K562 (cell line): ENCODE results near the gene EPHB6. TPM values are rescaled to one million over a fixed set of nuclear protein-coding genes. Genes with fewer than 3 reads are reported as not detected.

Source experiments
- ARHGAP35 ChIP-seq: fragments of 450-650 bp; IDR thresholded peaks from 2 replicates; pipeline ENCODE4 v1.6.1; 2018; ENCODE audit not compliant: partially characterized antibody
- ATF3 ChIP-seq, 2 experiments: fragments of 450-650 bp in 1 of 2; sonication (generic) in 1 of 2; formaldehyde crosslinking in 1 of 2; IDR thresholded peaks in 1 of 2; conservative IDR thresholded peaks in 1 of 2; 2 replicates each; pipeline versions ENCODE4 v1.6.1 to v1.8.1; 2016 to 2023; ENCODE audit warnings: mild to moderate bottlenecking in 2 of 2, moderate library complexity in 2 of 2, inconsistent platforms in 1 of 2, missing genetic modification reagents in 1 of 2
- BCOR ChIP-seq: fragments of 450-650 bp; IDR thresholded peaks from 2 replicates; pipeline ENCODE4 v1.6.1; 2016
- CBX2 ChIP-seq: fragments of 200-600 bp; sonication (generic); IDR thresholded peaks from one replicate; pipeline ENCODE4 v1.6.1; 2012; ENCODE audit warnings: mild to moderate bottlenecking, low read length, inconsistent platforms; ENCODE audit not compliant: insufficient read depth, poor library complexity, severe bottlenecking
- CBX3 ChIP-seq, 2 experiments: IDR thresholded peaks; 1 replicate in 1 of 2; 2 replicates in 1 of 2; pipeline ENCODE4 v1.6.1; 2012; ENCODE audit warnings: inconsistent platforms in 2 of 2, low read length in 2 of 2, borderline replicate concordance in 1 of 2, control low read depth in 1 of 2
- CCAR2 ChIP-seq: fragments of 200-400 bp; formaldehyde crosslinking; IDR thresholded peaks from 2 replicates; pipeline ENCODE4 v1.6.1; 2017; ENCODE audit warnings: mild to moderate bottlenecking, low read depth, low read length
- CREB1 ChIP-seq, 2 experiments: sonication (generic) in 1 of 2; formaldehyde crosslinking in 1 of 2; IDR thresholded peaks; 2 replicates each; pipeline versions ENCODE4 v1.6.1 to v1.8.0; 2012 to 2022; ENCODE audit warnings: inconsistent platforms in 1 of 2, mild to moderate bottlenecking in 1 of 2, missing genetic modification reagents in 1 of 2, moderate library complexity in 1 of 2
- CREB3L1 ChIP-seq: fragments of 450-650 bp; IDR thresholded peaks from 2 replicates; pipeline ENCODE4 v1.6.1; 2014; ENCODE audit warnings: low read depth, mild to moderate bottlenecking, moderate library complexity, borderline replicate concordance
- ERF ChIP-seq: fragments of 450-650 bp; formaldehyde crosslinking; IDR thresholded peaks from 2 replicates; pipeline ENCODE4 v1.4.0; 2020; ENCODE audit warnings: mild to moderate bottlenecking, mixed read lengths
- HMG20B ChIP-seq: fragments of 250-450 bp; sonication (Bioruptor Pico); IDR thresholded peaks from 2 replicates; pipeline ENCODE4 v1.5.0; 2021; ENCODE audit warnings: mild to moderate bottlenecking
- ID3 ChIP-seq, 2 experiments: fragments of 250-450 bp in 1 of 2; fragments of 450-650 bp in 1 of 2; sonication (Bioruptor Pico) in 1 of 2; IDR thresholded peaks; 2 replicates each; pipeline versions ENCODE4 v1.6.1 to v1.8.0; 2016 to 2021; ENCODE audit warnings: mild to moderate bottlenecking in 2 of 2, moderate library complexity in 2 of 2, missing compliant biosample characterization in 1 of 2, missing genetic modification characterization in 1 of 2
- KDM1A ChIP-seq, 2 experiments: fragments of 450-650 bp; IDR thresholded peaks; 2 replicates each; pipeline ENCODE4 v1.6.1; 2016; ENCODE audit warnings: mild to moderate bottlenecking in 2 of 2
- MAZ ChIP-seq, 2 experiments: fragments of 450-650 bp in 1 of 2; sonication (generic) in 1 of 2; formaldehyde crosslinking; IDR thresholded peaks in 1 of 2; conservative IDR thresholded peaks in 1 of 2; 2 replicates each; pipeline versions ENCODE4 v1.4.0 to v1.5.0; 2020; ENCODE audit warnings: mild to moderate bottlenecking in 1 of 2, missing genetic modification reagents in 1 of 2
- NCOA2 ChIP-seq, 2 experiments: fragments of 450-650 bp; IDR thresholded peaks; 2 replicates each; pipeline ENCODE4 v1.6.1; 2018; ENCODE audit warnings: mild to moderate bottlenecking in 2 of 2, moderate library complexity in 1 of 2; ENCODE audit not compliant: partially characterized antibody in 2 of 2
- NCOA6 ChIP-seq: fragments of 450-650 bp; IDR thresholded peaks from 2 replicates; pipeline ENCODE4 v1.6.1; 2017; ENCODE audit warnings: mild to moderate bottlenecking
- PHTF2 ChIP-seq: fragments of 250-450 bp; sonication (Bioruptor Pico); IDR thresholded peaks from 2 replicates; pipeline ENCODE4 v1.5.0; 2021; ENCODE audit warnings: mild to moderate bottlenecking
- POLR2AphosphoS2 ChIP-seq: IDR thresholded peaks from 2 replicates; pipeline ENCODE4 v1.6.1; 2012; ENCODE audit warnings: low read length, improper control_type of control experiment
- RUNX1 ChIP-seq: sonication (generic); IDR thresholded peaks from 2 replicates; pipeline ENCODE4 v1.6.1; 2016; ENCODE audit warnings: antibody characterized with exemption, low read depth
- TBL1XR1 ChIP-seq, 2 experiments: IDR thresholded peaks; 2 replicates each; pipeline ENCODE4 v1.6.1; 2012; ENCODE audit warnings: improper control_type of control experiment in 2 of 2, low read length in 2 of 2, mild to moderate bottlenecking in 1 of 2
- TBP ChIP-seq: optimal IDR thresholded peaks from 2 replicates; pipeline ENCODE3; 2011; ENCODE audit warnings: low read depth, low read length, improper control_type of control experiment
- TEAD4 ChIP-seq, 2 experiments: sonication (generic) in 1 of 2; formaldehyde crosslinking in 1 of 2; IDR thresholded peaks; 2 replicates each; pipeline versions ENCODE4 v1.6.1 to v1.8.0; 2012 to 2022; ENCODE audit warnings: borderline replicate concordance in 1 of 2, inconsistent platforms in 1 of 2, low read length in 1 of 2, mild to moderate bottlenecking in 1 of 2, missing genetic modification reagents in 1 of 2
- TRIM24 ChIP-seq, 2 experiments: fragments of 450-650 bp; IDR thresholded peaks; 2 replicates each; pipeline ENCODE4 v1.6.1; 2016
- YBX1 ChIP-seq: fragments of 450-650 bp; IDR thresholded peaks from 2 replicates; pipeline ENCODE4 v1.7.1; 2016; ENCODE audit warnings: mild to moderate bottlenecking
- ZNF384 ChIP-seq: IDR thresholded peaks from 2 replicates; pipeline ENCODE4 v1.6.1; 2012; ENCODE audit warnings: low read depth, low read length, improper control_type of control experiment
- ZNF561 ChIP-seq: fragments of 450-650 bp; formaldehyde crosslinking; conservative IDR thresholded peaks from 2 replicates; pipeline ENCODE4 v1.4.0; 2020; ENCODE audit warnings: mild to moderate bottlenecking, moderate library complexity
- ZNF644 ChIP-seq: fragments of 200-800 bp; sonication (Bioruptor generic); IDR thresholded peaks from 2 replicates; pipeline ENCODE4 v1.6.1; 2016; ENCODE audit warnings: low read depth, missing genetic modification characterization, missing compliant biosample characterization
- polyA plus RNA-seq, 8 experiments: library from polyadenylated mRNA; depleted of rRNA in 4 of 8; stranded (reverse) in 5 of 8; unstranded in 3 of 8; fragments of >200 nt; fragmentation: Nextera tagmentation in 2 of 8; fragmentation: Illumina TruSeq in 1 of 8; extraction: Ambion mirVana in 2 of 8; extraction: Trizol in 1 of 8; gene quantifications; 2 replicates each; pipeline versions ENCODE4 v1.2.1 to v1.2.3, GENCODE V29; 2011 to 2014; ENCODE audit warnings: inconsistent platforms in 1 of 8, missing spikeins in 1 of 8
- total RNA-seq, 7 experiments: library from RNA; depleted of rRNA in 6 of 7; stranded (reverse); fragments of >200 nt in 6 of 7; fragmentation: Illumina TruSeq in 2 of 7; extraction: Trizol in 2 of 7; gene quantifications; 2 replicates each; pipeline versions ENCODE4 v1.2.1 to v1.2.3, GENCODE V29; 2011 to 2021; ENCODE audit warnings: low replicate concordance in 1 of 7

Gene EPHB6
- total and polyA plus RNA-seq, 9 of the 15 experiments (the other 6 are each of a cell fraction or from before 2014, with no cell fraction given) = 1.4 to 123 (median 7.6) TPM

GRCh38 chr7:142808802-142809583 is 45.9 kb upstream of the EPHB6 start (continued):
- TF ChIP-seq POLR2AphosphoS2 (no peak), YBX1 (no peak), CCAR2 (no peak), TBL1XR1 (IDR thresholded peaks at IDR 0.05; ENCODE audit: low read length in 2 of 2) (no peak), RUNX1 (peak; percentile 92), KDM1A (IDR thresholded peaks at IDR 0.05) (peak; percentile 24 to 60; a peak in 1 of 4 replicates), CBX2 (no peak), ARHGAP35 (no peak), CREB3L1 (no peak), TEAD4 (IDR thresholded peaks at IDR 0.05; ENCODE audit: low read length) (peak; percentile 79), TEAD4 (CRISPR knock-in tag; IDR thresholded peaks at IDR 0.05; ENCODE audit: borderline replicate concordance) (no peak), CREB1 (IDR thresholded peaks at IDR 0.05) (peak; percentile 44; the same call in 1 of the 2 replicates), CREB1 (CRISPR knock-in tag; IDR thresholded peaks at IDR 0.05) (peak; percentile 67; the same call in 1 of the 2 replicates), ID3 (CRISPR knock-in tag; IDR thresholded peaks at IDR 0.05) (no peak), ID3 (tag; IDR thresholded peaks at IDR 0.05) (peak; percentile 100), TRIM24 (IDR thresholded peaks at IDR 0.05) (peak in 1 of 2 experiments; percentile 51; a peak in 2 of 4 replicates), NCOA2 (IDR thresholded peaks at IDR 0.05; ENCODE audit: partially characterized antibody in 2 of 2) (peak; percentile 5 to 25), BCOR (no peak), NCOA6 (no peak), ZNF561 (CRISPR knock-in tag) (no peak), HMG20B (CRISPR knock-in tag) (no peak), CBX3 (IDR thresholded peaks at IDR 0.05; ENCODE audit: borderline replicate concordance in 1 of 2, low read length in 2 of 2) (0 out of 3 replicates have a peak, but pooled peaks of 1 of the 2 experiments have one; percentile 26), ERF (CRISPR knock-in tag) (no peak), PHTF2 (CRISPR knock-in tag) (no peak), ZNF384 (no peak), TBP (no peak), ATF3 (IDR thresholded peaks at IDR 0.05) (peak; percentile 35; the same call in 1 of the 2 replicates), ATF3 (CRISPR knock-in tag; conservative IDR thresholded peaks at IDR 0.05) (no peak), ZNF644 (no peak), MAZ (CRISPR knock-in tag; conservative IDR thresholded peaks at IDR 0.05 in 1 of 2, IDR thresholded peaks at IDR 0.05 in 1 of 2) (peak; percentile 12 to 33; a peak in 2 of 4 replicates)
